Measurements from ENCODE around the gene TBC1D9B. TPM values are rescaled to one million over a fixed set of nuclear protein-coding genes. Genes with fewer than 3 reads are reported as not detected.
A peak's percentile ranks its signal among the peaks of the same experiment; 100 is the strongest.

TBC1D9B gene
- total and polyA plus RNA-seq, 2 experiments from 2014 or later, result 55.7 to 78.8 TPM

DNA sequence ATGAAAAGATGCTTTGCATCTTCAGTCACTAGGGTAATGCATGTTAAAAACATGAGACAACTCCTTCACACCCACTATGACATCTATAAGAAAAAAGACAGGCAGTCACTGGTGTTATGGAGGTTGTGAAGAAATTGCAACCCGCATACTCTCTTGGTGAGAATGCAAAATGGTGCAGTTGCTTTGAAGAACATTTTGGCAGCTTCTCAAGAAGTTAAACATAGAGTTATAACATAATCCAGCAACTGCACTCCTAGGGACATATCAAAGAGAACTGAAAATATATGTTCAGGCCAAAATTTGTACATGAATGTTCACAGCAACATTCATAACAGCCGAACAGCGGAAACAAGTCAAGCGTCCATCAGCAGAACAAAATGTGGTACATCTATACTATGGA is 46.3 kb upstream of the TBC1D9B start:
- no peaks in the 10 kb centered on the region for H3K79me2 ChIP-seq (ENCODE audit: insufficient read depth)
- in situ Hi-C loops (cut with MboI), result no loop called here
- no peak overlapping the region for H3K9ac ChIP-seq
- H3K4me1 ChIP-seq (ENCODE audit: insufficient read depth), result peaks cover 10% of the 10 kb centered on the region; the same call in 1 of the 2 replicates
- WGBS, 2 experiments (ENCODE audit: low coverage in 1 of 2, low lambda C conversion rate in 2 of 2, missing lambda C conversion rate in 2 of 2), result 96% methylated on average over 4 of the region's 4 CpGs
- H3K27me3 ChIP-seq (replicated peaks; ENCODE audit: insufficient read depth), result no peaks in the 10 kb centered on the region
- no peaks in the 10 kb centered on the region for H4K20me1 ChIP-seq (ENCODE audit: insufficient read depth)
- H3K4me3 ChIP-seq, result no peak overlapping the region
- no peak overlapping the region for H3K4me2 ChIP-seq (ENCODE audit: unreplicated experiment)
- no peak overlapping the region for H2AFZ ChIP-seq
- no peaks in the 10 kb centered on the region for H3K36me3 ChIP-seq (ENCODE audit: low read depth)
- no peaks in the 10 kb centered on the region for H3K9me2 ChIP-seq (ENCODE audit: insufficient read depth)
- TF ChIP-seq EZH2phosphoT487 (IDR thresholded peaks at IDR 0.05; ENCODE audit: insufficient read depth, low read depth) (no peak), EZH2 (IDR thresholded peaks at IDR 0.05; ENCODE audit: insufficient read depth, poor library complexity, severe bottlenecking) (no peak)
- H3K9me3 ChIP-seq (ENCODE audit: low read depth), result no peaks in the 10 kb centered on the region
- no peak overlapping the region for H3K27ac ChIP-seq
- H3F3A ChIP-seq (ENCODE audit: insufficient read depth), result 0 out of 2 replicates have a peak, but pooled peaks cover 8% of the 10 kb centered on the region
- DNase-seq, result peak; percentile 14

GRCh38 chr5:179936976-179937681 is 29.4 kb upstream of the TBC1D9B start:
- 67 to 70% methylated on average over 13 of the region's 13 CpGs for WGBS, 2 experiments (ENCODE audit: low coverage in 1 of 2, low lambda C conversion rate in 2 of 2, missing lambda C conversion rate in 2 of 2)
- in situ Hi-C loops (cut with MboI), result no loop called here
- Histone ChIP-seq H3K4me2 (ENCODE audit: unreplicated experiment) (no peak overlapping the region), H2AFZ (no peak overlapping the region), H3K79me2 (ENCODE audit: insufficient read depth) (no peaks in the 10 kb centered on the region), H3K9me3 (ENCODE audit: low read depth) (no peaks in the 10 kb centered on the region), H3K4me3 (no peak overlapping the region), H3K36me3 (ENCODE audit: low read depth) (no peaks in the 10 kb centered on the region), H3K27ac (no peak overlapping the region), H3F3A (ENCODE audit: insufficient read depth) (no peaks in the 10 kb centered on the region), H3K9ac (no peak overlapping the region), H3K27me3 (replicated peaks; ENCODE audit: insufficient read depth) (no peaks in the 10 kb centered on the region), H3K4me1 (ENCODE audit: insufficient read depth) (no peaks in the 10 kb centered on the region), H3K9me2 (ENCODE audit: insufficient read depth) (no peaks in the 10 kb centered on the region), H4K20me1 (ENCODE audit: insufficient read depth) (no peaks in the 10 kb centered on the region)
- no peak for DNase-seq
- no peak for TF ChIP-seq EZH2phosphoT487 (IDR thresholded peaks at IDR 0.05; ENCODE audit: insufficient read depth, low read depth)
- TF ChIP-seq EZH2 (IDR thresholded peaks at IDR 0.05; ENCODE audit: insufficient read depth, poor library complexity, severe bottlenecking), result no peak

- Histone ChIP-seq H3K9me2 (ENCODE audit: insufficient read depth) (no peaks in the 10 kb centered on the region), H3K4me3 (no peak overlapping the region), H3K9me3 (ENCODE audit: low read depth) (no peaks in the 10 kb centered on the region), H3K4me1 (ENCODE audit: insufficient read depth) (no peaks in the 10 kb centered on the region), H3K9ac (no peak overlapping the region), H3F3A (ENCODE audit: insufficient read depth) (no peaks in the 10 kb centered on the region), H3K36me3 (ENCODE audit: low read depth) (no peaks in the 10 kb centered on the region), H2AFZ (no peak overlapping the region), H3K4me2 (ENCODE audit: unreplicated experiment) (no peak overlapping the region), H3K27me3 (replicated peaks; ENCODE audit: insufficient read depth) (no peaks in the 10 kb centered on the region), H3K27ac (no peak overlapping the region), H3K79me2 (ENCODE audit: insufficient read depth) (no peaks in the 10 kb centered on the region), H4K20me1 (ENCODE audit: insufficient read depth) (no peaks in the 10 kb centered on the region)
- no peak for DNase-seq
- TF ChIP-seq EZH2phosphoT487 (IDR thresholded peaks at IDR 0.05; ENCODE audit: insufficient read depth, low read depth), result no peak
- TF ChIP-seq EZH2 (IDR thresholded peaks at IDR 0.05; ENCODE audit: insufficient read depth, poor library complexity, severe bottlenecking), result no peak
- in situ Hi-C loops (cut with MboI), result no loop called here
- 87 to 89% methylated on average over 8 of the region's 8 CpGs for WGBS, 2 experiments (ENCODE audit: low coverage in 1 of 2, low lambda C conversion rate in 2 of 2, missing lambda C conversion rate in 2 of 2)
These were observed 23.2 kb upstream of the TBC1D9B start for GRCh38 chr5:179930788-179931473.

DNA sequence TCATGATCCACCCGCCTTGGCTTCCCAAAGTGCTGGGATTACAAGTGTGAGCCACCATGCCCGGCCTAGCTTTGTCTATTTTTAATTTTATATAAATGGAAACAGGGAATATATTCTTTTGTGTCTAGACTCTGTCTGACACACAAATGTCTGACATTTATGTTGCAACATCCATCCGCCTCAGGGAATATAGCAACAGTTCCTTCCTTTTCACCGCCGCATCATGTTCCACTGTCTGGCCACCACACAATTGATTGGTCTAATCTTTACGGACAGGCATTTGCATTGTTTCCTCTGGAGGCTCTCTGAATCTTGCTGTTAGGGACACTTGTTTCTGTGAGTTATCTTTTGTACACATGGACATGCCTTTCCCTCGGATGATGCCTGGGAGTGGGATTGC is 20.1 kb upstream of the TBC1D9B start:
- Histone ChIP-seq H3K79me2 (ENCODE audit: insufficient read depth) (no peaks in the 10 kb centered on the region), H3K4me1 (ENCODE audit: insufficient read depth) (no peaks in the 10 kb centered on the region), H2AFZ (no peak overlapping the region), H3K9ac (no peak overlapping the region), H3K4me3 (no peak overlapping the region), H3K36me3 (ENCODE audit: low read depth) (no peaks in the 10 kb centered on the region), H3F3A (ENCODE audit: insufficient read depth) (no peaks in the 10 kb centered on the region), H3K9me2 (ENCODE audit: insufficient read depth) (no peaks in the 10 kb centered on the region), H3K27ac (no peak overlapping the region), H3K27me3 (replicated peaks; ENCODE audit: insufficient read depth) (no peaks in the 10 kb centered on the region), H3K9me3 (ENCODE audit: low read depth) (no peaks in the 10 kb centered on the region), H3K4me2 (ENCODE audit: unreplicated experiment) (no peak overlapping the region), H4K20me1 (ENCODE audit: insufficient read depth) (no peaks in the 10 kb centered on the region)
- 80 to 84% methylated on average over 7 of the region's 7 CpGs for WGBS, 2 experiments (ENCODE audit: low coverage in 1 of 2, low lambda C conversion rate in 2 of 2, missing lambda C conversion rate in 2 of 2)
- in situ Hi-C loops (cut with MboI), result no loop called here
- no peak for TF ChIP-seq EZH2 (IDR thresholded peaks at IDR 0.05; ENCODE audit: insufficient read depth, poor library complexity, severe bottlenecking)
- no peak for TF ChIP-seq EZH2phosphoT487 (IDR thresholded peaks at IDR 0.05; ENCODE audit: insufficient read depth, low read depth)
- DNase-seq, result no peak
